Chondrocyte (in vitro differentiated cells): ENCODE measurements around the gene DAB2IP. TPM values are rescaled to one million over a fixed set of nuclear protein-coding genes. Genes with fewer than 3 reads are reported as not detected.

Experiments used
- DNase-seq: peaks from one replicate; pipeline ENCODE4 v3.0.0; 2021; ENCODE audit warnings: mixed read lengths, low spot score
- H3K27ac Mint-ChIP-seq: one replicate; pipeline ENCODE4 v1.8.0; 2021; ENCODE audit warnings: mild to moderate bottlenecking, moderate library complexity, mixed read lengths; ENCODE audit not compliant: unreplicated experiment
- H3K27me3 Mint-ChIP-seq: 2 replicates; pipeline ENCODE4 v1.8.0; 2021; ENCODE audit warnings: low read depth, mixed read lengths
- H3K36me3 Mint-ChIP-seq: 2 replicates; pipeline ENCODE4 v1.8.0; 2021; ENCODE audit warnings: low read depth, mixed read lengths
- H3K4me1 Mint-ChIP-seq: 2 replicates; pipeline ENCODE4 v1.8.0; 2021; ENCODE audit warnings: low read depth, mild to moderate bottlenecking, mixed read lengths
- H3K4me3 Mint-ChIP-seq: one replicate; pipeline ENCODE4 v1.8.0; 2021; ENCODE audit warnings: mild to moderate bottlenecking, moderate library complexity, mixed read lengths; ENCODE audit not compliant: unreplicated experiment
- H3K9me3 Mint-ChIP-seq: 2 replicates; pipeline ENCODE4 v1.8.0; 2021; ENCODE audit warnings: low read depth, mixed read lengths
- total RNA-seq: library from RNA; stranded (reverse); gene quantifications from 3 replicates; pipeline ENCODE4 v1.2.1, GENCODE V29; 2021
- TF ChIP-seq, protein P1 (sequence below): fragments of 200-600 bp; sonication (generic); IDR thresholded peaks from 2 replicates; pipeline ENCODE4 v1.5.0; 2021; ENCODE audit warnings: antibody characterized with exemption, mild to moderate bottlenecking, moderate library complexity

DAB2IP gene
- total RNA-seq, 1 donor from 2014 or later = 58.5 TPM

DNA sequence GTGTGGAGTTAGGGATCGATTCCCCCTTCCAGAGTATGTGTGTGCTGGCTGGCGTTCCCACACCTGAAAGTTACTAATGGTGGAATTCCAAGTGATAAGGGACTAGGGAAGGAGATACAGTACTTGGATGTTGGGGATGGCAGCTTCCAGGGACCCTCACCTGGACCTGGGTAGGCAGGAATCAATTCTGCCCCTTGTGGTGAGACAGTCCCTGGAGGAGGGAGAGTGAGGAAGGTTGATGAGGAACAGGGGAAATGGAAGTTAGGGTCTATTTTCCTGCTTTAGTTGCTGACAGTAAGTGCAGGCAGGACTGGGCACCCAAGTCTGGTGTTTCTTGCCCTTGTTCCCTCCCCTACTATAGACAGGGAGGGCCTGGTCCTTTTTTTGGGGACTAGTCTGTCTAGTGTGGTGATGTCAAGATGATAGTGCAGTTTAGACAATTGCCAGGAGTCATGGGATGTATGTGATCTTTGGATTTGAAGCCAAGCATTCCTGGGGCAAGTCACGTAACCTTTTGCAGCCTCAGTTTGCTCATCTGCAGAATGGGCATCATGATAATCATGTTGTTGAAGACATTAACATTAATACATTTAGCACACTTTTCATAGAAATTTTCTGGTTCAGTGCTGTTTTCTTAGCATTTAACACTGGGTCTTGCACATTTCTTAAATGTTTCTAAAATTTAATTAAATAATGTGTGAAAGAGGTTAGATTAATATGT is 51.7 kb downstream of the DAB2IP start:
- peaks cover 21% of the 10 kb centered on the region for H3K4me1 Mint-ChIP-seq
- no peak overlapping the region for H3K27ac Mint-ChIP-seq
- H3K36me3 Mint-ChIP-seq = no peaks in the 10 kb centered on the region
- no peaks in the 10 kb centered on the region for H3K27me3 Mint-ChIP-seq
- DNase-seq = no peak
- no peak overlapping the region for H3K4me3 Mint-ChIP-seq
- no peaks in the 10 kb centered on the region for H3K9me3 Mint-ChIP-seq
- TF ChIP-seq, protein P1, sequence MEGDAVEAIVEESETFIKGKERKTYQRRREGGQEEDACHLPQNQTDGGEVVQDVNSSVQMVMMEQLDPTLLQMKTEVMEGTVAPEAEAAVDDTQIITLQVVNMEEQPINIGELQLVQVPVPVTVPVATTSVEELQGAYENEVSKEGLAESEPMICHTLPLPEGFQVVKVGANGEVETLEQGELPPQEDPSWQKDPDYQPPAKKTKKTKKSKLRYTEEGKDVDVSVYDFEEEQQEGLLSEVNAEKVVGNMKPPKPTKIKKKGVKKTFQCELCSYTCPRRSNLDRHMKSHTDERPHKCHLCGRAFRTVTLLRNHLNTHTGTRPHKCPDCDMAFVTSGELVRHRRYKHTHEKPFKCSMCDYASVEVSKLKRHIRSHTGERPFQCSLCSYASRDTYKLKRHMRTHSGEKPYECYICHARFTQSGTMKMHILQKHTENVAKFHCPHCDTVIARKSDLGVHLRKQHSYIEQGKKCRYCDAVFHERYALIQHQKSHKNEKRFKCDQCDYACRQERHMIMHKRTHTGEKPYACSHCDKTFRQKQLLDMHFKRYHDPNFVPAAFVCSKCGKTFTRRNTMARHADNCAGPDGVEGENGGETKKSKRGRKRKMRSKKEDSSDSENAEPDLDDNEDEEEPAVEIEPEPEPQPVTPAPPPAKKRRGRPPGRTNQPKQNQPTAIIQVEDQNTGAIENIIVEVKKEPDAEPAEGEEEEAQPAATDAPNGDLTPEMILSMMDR = peak; percentile 23

DNA sequence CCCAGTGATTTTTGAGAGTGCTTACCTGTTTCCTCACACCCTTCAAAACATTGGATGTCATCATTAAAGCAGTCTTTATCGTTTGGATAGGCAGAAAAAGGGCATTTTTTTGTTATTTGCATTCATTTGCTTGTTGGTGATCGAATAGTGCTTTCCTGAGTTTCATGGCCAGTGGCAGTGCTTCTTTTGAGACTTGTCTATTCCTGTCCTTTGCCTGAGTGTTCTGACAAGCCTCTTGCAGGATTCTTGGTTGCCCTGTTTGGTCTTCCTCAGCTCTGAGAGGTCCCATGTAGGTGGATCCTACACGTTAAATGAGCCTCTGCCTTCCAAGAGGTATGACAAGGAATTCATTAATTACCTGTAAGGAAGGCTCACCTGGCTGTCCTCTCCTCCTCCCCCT is 52.8 kb downstream of the DAB2IP start:
- Mint-ChIP-seq H3K4me1 (peaks cover 21% of the 10 kb centered on the region), H3K4me3 (no peak overlapping the region)

DNA sequence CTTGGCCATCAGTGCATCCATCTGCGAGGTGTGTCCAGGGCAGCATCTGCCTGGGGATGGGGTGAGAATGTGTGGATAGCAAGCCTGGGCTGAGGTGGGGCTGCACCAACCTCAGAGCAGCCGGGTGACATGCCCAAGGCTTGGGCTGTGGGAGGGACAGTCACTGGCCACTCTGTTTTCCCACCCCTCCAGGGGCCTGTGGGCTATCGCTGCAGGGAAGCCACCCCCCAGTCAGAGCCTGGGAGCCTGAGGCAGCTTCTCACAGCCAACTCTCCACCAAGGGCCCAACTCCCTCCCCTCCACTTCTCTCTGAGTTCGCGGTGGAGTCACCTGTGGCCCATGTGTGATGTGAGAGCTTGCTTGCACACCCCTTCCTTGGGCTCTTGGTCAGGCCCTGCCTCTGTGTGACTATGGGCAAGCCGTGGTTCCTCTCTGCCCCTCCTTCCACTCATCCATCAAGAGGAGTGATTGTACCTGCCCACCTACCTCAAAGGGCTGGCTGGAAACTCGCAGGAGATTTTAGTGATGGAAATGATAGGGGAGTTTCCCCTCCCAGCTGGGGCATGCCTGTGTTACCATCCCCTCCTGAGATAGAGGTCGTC is 54.8 kb downstream of the DAB2IP start:
- H3K9me3 Mint-ChIP-seq = no peaks in the 10 kb centered on the region
- H3K27ac Mint-ChIP-seq = no peak overlapping the region
- H3K36me3 Mint-ChIP-seq = peaks cover 3% of the 10 kb centered on the region
- peaks cover 5% of the 10 kb centered on the region for H3K4me1 Mint-ChIP-seq
- H3K27me3 Mint-ChIP-seq = no peaks in the 10 kb centered on the region
- no peak overlapping the region for H3K4me3 Mint-ChIP-seq
- TF ChIP-seq, protein P1 = no peak
- DNase-seq = no peak

More for the DNA sequence above, 52.8 kb downstream of the DAB2IP start:
- TF ChIP-seq, protein P1 = no peak
- H3K27me3 Mint-ChIP-seq = no peaks in the 10 kb centered on the region
- H3K9me3 Mint-ChIP-seq = no peaks in the 10 kb centered on the region
- H3K36me3 Mint-ChIP-seq = no peaks in the 10 kb centered on the region
- no peak overlapping the region for H3K27ac Mint-ChIP-seq
- DNase-seq = no peak

DNA sequence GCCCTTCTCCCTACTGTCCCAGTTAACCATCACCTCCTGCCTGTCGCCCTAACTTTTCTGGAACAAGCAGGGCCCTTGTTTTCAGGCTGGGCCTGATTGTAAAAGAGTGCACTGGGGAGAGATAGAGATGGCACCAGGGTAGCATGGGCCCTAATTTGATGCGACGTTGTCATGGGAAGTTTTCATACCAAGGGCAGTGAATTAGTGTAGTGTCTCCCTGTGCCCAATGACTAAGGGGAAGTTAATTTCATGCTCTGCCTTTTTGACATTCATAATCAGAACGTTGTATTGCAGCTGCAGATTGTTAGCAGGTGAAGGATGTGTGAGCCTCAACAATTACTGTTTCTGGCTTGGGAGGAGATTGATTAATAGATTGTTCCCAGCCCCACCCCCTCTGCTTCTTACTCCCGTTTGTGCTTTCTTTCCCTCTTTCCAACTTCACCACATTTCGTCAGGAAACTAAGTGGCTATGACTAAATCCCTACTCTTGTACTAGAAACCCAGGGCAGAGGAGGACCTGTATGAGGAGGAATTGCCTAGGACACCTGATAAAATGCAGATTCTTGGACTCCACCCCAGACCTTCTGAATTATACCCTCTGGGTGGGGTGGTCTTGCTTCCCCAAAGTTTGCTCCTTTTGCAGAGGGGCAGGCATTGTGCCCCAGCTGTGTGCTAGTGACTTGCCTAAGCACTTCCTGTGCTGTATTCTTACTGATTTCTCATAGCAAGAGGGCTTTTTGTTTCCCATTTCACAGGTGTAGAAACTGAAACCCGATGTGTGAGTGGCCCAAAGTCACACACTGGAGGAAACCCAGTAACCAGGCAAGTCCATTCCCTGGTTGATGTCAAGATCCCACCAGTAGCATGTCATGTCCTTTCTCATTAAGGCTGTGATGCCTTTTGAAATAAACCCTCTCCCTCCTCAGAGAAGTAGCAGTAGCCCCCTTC is 56.3 kb downstream of the DAB2IP start:
- no peaks in the 10 kb centered on the region for H3K4me1 Mint-ChIP-seq
- H3K9me3 Mint-ChIP-seq = no peaks in the 10 kb centered on the region
- H3K27ac Mint-ChIP-seq = no peak overlapping the region
- no peak for DNase-seq
- TF ChIP-seq, protein P1 = no peak
- no peaks in the 10 kb centered on the region for H3K27me3 Mint-ChIP-seq
- peaks cover 3% of the 10 kb centered on the region for H3K36me3 Mint-ChIP-seq
- H3K4me3 Mint-ChIP-seq = no peak overlapping the region
